AG09309 (cell line): ENCODE data around the gene NLRC3.

ENCODE experiments used
- DNase-seq: peaks from one replicate; pipeline ENCODE4 v3.0.0-alpha.2; 2010; ENCODE audit warnings: low read depth
- H3K4me3 ChIP-seq: 2 replicates; pipeline ENCODE4 v1.5.1; 2011; ENCODE audit warnings: mild to moderate bottlenecking, low read depth, low read length, moderate library complexity; ENCODE audit not compliant: control insufficient read depth
- CTCF ChIP-seq: IDR thresholded peaks from 2 replicates; pipeline ENCODE4 v1.5.1; 2011; ENCODE audit warnings: mild to moderate bottlenecking, low read depth, low read length, inconsistent platforms; ENCODE audit not compliant: insufficient read depth, control insufficient read depth; ENCODE audit errors: missing control alignments

NLRC3 gene

GRCh38 chr16:3607634-3608033, 30.4 kb upstream of the NLRC3 start:
- no peak overlapping the region for H3K4me3 ChIP-seq
- TF ChIP-seq CTCF, result no peak
- DNase-seq, result no peak

GRCh38 chr16:3607161-3607560, 30.0 kb upstream of the NLRC3 start:
- H3K4me3 ChIP-seq, result no peak overlapping the region
- no peak for DNase-seq
- no peak for TF ChIP-seq CTCF

GRCh38 chr16:3606441-3606840, 29.2 kb upstream of the NLRC3 start:
- H3K4me3 ChIP-seq, result no peak overlapping the region
- DNase-seq, result no peak
- TF ChIP-seq CTCF, result no peak

GRCh38 chr16:3602320-3602653, 25.1 kb upstream of the NLRC3 start:
- TF ChIP-seq CTCF, result no peak

GRCh38 chr16:3601614-3602319, 24.6 kb upstream of the NLRC3 start:
- DNase-seq, result no peak
- no peak for TF ChIP-seq CTCF
- no peak overlapping the region for H3K4me3 ChIP-seq

More at GRCh38 chr16:3602320-3602653, 25.1 kb upstream of the NLRC3 start:
- DNase-seq, result no peak
- H3K4me3 ChIP-seq, result no peak overlapping the region

GRCh38 chr16:3599922-3600321, 22.7 kb upstream of the NLRC3 start:
- no peak overlapping the region for H3K4me3 ChIP-seq
- TF ChIP-seq CTCF, result no peak
- no peak for DNase-seq

- H3K4me3 ChIP-seq, result no peak overlapping the region
- no peak for DNase-seq
- no peak for TF ChIP-seq CTCF
Observed at GRCh38 chr16:3599121-3599520, 21.9 kb upstream of the NLRC3 start.
